GM19328 (cell line): ENCODE results near the gene NCAM1.

Experiments
- ATAC-seq: cut with Tn5 transposase; IDR thresholded peaks from one replicate; pipeline ENCODE4 v1.9.1; 2021; ENCODE audit warnings: mild to moderate bottlenecking, moderate library complexity; ENCODE audit not compliant: unreplicated experiment

NCAM1 gene

DNA sequence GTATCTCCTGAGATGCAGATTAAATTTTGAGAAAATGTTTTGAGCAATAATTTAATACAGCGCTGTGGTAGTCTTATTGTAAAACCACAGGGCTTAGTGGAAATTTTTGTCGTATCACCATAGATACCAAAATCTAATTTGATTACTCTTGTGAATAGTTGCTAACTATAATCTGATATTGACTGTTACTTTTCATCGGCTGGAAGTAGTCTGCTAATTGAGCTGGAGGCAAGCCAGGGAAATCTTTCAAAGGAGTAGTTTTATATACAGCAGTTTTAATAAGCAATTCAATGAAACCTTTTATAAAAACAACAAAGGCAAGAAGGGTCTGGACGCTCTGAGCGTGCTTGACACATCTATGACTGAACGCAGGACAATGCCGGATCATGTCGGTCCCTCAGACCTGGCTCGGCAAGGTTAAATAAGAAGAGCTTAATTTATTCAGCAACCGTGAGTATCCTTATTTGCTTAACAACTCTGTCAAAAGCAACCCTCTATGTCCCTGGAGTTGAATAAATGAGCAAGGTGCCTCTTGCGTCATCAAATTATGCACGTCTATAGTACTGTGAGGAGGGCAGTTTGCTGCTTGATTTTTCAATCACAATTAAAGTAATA, 121.2 kb downstream of the NCAM1 start:
- ATAC-seq = no peak

DNA sequence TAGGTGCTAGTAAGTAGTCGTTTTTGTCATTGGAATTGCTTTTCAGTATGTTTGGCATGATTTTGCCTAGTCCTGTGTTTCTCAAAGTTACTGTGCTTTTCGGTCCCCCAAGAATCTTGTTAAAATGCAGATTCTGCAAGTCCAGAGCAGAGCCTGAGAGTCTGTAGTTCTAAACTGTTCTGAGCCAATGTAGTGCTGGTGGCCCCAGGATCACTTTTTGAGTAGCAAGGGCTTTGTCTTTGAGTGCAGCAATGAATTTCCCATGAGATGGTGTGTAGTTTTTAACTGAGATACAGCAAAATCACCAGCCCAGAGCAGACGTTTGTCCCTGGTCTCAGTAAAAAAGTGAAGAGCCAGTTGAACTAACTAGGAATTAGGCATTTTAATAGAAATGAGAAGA, 122.4 kb downstream of the NCAM1 start:
- ATAC-seq = no peak

DNA sequence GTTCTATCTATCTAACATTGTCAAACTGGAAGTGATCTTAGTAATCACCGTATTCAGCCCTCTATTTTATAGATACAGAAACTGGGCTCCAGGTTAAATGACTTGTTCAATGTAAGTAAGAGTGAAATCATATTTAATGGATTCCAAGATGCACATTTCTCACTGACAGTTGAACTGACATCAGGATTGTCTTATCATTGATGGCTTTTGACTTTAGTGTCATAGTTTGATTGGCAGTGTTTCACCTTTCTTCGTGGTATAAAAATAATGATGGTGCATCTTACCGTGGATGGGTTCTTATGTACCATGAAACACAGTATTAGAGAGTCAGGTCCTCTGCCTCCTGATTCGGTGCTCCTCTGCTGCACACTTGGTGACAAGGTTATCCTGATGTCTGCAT, 123.1 kb downstream of the NCAM1 start:
- ATAC-seq = no peak

DNA sequence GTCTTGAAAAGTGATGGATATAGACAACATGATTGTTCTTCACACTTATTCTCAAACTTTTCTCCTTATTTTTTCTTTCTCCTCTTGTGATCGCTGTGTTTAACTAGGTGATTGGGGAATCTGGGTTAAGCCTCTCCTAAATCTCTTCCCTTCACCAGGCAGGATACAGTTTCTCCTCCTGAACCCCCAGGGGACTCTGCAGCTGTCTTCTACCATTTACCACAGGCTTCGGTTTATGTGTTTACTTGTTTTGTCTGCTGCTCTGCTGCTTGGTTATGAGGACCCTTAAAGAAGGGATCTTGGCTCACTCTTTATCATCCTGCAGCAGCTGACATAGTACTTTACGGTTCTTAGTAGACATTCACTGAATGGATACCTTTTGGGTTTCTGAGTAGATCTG, 124.2 kb downstream of the NCAM1 start:
- ATAC-seq = no peak

DNA sequence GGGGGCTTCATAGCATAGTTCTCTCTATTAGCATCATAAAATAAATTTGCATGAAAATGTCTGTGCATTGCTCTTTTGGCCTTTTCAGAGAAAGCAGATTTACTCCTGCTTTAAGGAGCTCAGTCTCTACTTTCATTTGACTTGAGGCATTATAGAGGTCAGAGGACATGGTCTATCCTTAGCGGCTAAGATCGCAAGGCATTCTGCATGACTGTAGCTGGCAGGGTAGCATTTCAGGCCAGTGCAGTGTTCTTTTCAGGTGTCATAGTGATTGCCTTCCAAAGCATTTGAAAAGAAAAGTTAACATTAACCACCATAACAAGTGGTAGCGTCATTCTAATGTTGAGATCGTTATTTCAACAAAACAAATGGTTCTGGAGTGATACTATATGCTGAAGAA, 126.5 kb downstream of the NCAM1 start:
- ATAC-seq = no peak

DNA sequence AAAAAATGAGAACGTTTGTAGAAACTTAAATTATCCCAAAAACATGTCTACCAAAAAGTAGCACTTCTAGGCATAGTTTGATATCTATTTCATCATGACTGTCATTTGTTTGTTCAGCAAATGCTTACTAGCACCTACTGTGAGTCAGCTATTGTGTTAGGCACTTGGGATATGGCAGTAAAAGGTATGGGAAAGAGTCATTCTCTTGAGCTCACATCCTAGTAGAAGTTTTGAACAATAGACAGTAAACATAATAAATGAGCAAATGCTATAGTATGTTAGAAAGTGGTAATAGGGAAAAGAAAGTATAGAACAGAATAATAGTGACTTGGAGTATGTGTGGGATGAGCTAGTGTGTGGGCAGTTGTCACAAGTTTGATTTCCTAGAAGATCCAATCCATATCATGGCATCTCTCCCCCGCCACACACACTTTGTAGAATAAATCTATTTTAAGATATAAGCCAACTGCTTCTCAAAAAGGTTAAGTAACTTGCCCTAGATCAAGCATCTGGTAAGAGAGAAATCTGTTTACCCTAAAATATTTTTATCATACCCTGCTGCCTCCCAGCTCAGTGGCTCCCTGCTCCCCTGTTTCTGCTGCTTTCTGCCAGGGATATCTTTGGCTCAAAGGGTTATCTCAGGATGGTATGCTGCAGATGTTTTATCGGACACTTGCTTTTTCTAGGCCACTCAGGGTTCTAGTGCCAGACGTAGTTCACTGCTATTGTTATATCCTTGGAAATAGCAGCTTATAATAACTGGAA, 129.7 kb downstream of the NCAM1 start:
- ATAC-seq = no peak

DNA sequence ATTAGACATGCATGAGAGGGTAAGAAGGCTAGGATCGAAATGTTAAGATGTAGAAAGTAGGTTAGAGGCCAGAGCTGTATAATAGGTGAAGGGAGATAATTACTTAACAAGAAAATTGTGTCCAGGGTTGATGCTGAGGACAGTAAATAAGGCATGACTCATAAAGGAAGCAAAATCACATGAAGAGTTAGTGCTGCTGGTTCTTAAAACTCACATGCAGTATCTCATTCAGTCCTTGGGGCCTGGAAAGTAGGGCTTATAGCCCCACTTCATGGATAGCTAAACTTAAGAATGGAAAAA, 130.2 kb downstream of the NCAM1 start:
- ATAC-seq = no peak

DNA sequence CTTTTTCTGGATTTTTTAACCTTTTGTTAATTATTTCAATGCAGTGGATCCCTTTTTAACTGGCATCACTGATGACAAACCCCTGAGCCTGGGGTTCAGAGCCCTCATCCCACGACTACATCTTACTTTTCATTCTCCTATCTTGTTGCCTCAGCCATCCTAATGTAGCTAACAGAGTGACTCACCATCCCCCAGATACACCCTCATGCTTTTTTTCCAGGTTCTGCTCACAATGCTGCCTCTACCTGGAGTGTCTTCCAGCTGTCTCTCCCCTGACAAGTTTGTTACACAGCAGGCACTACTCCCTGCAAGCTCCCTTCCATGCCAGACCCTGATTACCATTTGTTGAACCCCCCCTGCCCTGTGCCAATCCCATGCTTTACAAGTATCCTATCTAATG, 135.4 kb downstream of the NCAM1 start:
- ATAC-seq = no peak

DNA sequence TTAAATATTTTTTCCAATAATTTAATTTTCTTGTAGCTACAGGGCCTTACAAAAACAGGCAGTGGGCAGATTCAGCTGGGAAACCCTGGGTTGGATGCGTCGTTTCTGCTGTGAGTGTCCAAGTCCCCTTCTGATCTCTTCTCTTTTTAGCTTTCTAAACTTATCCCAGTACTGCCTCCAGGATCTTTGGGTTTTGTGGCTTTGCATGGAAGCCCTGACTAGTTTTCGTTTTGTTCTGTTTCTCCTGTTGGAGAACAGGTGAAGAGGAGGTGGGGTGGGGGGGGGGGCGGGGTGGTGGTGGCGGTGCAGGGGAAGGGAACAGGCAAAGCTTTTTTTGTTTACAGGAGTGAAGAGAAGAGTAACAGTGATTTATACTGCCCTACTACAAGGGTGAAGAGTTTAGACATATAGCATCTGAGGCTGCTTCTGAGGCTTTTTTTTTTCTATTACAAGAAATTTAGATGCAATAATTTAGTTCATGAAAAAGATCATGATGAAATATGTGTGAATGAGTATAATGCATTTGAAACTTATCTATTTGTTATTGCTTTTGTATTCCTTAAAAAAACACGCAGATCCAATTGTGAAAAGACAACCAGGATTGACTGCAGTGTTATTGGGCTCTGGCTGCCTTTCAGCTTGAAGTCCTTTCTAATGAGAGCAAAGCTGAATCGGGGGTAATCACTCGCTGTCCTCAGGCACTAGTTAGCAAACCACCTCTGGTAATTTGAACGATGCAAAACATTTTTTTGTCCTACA, 142.9 kb downstream of the NCAM1 start:
- no peak for ATAC-seq

DNA sequence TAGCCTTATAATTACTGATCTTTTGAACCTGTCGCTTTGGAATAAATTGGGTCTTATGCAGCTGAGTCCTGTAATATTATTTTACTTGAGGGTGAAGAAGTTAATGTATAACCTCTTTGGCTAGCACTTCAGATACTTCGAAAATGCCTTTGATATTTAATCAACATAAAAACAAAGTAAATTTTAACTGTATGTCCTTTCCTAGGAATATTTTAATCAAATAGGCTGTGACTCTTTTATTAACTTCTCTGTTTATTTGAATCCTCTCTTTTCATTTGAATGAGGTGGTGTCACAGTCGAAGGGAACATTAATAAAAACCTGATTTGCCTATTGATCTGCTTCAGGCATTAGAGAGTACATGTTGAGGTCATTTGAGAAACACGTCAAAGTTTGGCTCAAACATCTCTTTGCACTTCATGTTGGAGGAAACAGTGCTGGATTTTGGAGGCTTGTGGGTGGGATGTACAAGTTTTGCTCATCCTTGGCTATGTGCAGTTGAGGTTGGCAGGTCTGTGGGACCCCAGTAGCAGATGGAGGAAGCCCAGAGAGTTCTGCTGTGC, 143.6 kb downstream of the NCAM1 start:
- no peak for ATAC-seq

DNA sequence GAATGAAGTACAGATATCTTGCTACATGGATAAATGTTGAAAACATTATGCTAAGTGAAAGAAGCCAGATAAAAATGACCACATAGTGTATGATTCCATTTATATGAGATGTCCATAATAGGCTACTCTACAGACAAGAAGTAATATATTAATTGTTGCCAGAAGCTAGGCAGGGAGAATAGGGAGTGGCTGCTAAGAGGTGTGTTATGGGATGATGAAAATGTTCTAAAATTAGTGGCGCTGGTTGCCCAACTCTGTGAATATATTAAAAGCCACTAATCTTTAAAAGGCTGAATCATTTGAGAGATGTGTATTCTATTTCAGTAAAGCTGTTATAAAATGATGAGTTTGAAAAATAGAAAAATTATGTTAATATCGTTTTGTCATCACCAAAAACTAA, 144.4 kb downstream of the NCAM1 start:
- ATAC-seq = no peak

DNA sequence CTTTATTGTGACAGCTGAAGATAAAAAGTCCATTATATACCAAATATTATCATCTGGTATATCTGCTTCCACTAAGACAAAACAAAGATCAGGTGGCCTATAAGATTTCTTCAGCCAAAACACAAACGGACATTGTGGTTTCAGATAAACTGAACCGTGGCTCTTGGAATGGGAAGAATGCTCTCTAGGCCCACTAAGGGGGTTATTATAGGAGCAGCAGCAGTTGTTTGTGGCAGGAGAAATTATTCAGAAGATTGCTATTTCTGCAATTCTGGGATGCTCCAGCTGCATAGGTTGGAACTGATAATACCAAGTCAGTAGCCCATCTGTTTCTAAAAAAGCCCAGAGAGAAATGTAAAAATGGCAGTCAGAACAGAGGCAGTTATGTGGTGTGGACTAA, 145.3 kb downstream of the NCAM1 start:
- no peak for ATAC-seq

DNA sequence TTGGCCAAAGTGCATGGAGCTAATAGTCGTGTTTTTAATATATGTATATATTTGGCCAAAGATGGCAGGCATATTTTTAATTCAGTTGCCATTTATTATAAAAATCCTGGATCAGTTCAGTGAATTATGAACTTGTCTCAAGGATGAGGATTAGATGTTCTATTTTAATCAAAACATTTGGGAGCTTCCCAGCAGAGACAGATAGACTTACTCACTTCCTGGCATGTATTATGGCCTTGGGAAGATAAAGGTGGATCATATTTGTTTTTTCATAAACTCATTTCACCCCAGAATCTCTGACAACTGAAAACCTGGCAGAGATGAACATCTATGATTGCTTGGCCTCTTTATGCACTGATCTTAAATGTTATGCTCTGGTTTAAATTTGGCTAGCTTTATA, 148.8 kb downstream of the NCAM1 start:
- ATAC-seq = no peak

DNA sequence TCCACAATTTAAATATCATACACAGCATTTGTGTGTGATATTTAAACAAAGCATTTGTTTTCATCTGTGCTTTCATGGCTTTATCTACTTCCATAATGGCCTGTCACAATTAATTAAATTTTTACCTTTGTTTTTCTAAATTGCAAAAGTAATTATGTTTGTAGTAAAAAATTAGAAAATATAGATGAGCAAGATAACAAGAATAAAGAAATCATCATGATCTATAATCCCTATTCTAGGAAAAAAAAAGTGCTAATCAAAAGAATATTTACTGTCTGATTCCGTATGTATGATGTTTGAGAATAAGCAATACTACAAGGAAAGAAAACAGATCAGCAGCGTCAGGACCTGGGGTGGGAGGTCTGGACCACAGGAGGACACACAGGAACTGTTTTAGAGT, 149.9 kb downstream of the NCAM1 start:
- ATAC-seq = no peak

DNA sequence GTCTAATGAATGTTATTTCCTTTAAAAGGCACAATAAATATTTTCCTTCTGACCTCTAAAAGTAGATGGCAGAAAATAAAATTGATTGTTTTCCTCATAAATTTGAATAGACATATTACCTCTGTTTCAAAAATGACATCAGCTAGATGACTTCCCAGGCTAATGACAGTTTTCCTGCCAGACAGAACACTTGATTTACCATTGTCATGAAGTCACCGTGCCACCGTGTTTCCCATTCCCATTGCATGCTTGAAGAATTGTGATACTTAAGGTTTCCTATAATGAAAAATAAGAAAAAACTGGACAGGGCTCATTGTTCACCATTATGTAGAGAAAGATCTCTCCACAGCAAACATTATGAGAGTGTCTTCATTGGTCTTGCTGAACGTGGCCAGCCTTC, 151.1 kb downstream of the NCAM1 start:
- no peak for ATAC-seq

DNA sequence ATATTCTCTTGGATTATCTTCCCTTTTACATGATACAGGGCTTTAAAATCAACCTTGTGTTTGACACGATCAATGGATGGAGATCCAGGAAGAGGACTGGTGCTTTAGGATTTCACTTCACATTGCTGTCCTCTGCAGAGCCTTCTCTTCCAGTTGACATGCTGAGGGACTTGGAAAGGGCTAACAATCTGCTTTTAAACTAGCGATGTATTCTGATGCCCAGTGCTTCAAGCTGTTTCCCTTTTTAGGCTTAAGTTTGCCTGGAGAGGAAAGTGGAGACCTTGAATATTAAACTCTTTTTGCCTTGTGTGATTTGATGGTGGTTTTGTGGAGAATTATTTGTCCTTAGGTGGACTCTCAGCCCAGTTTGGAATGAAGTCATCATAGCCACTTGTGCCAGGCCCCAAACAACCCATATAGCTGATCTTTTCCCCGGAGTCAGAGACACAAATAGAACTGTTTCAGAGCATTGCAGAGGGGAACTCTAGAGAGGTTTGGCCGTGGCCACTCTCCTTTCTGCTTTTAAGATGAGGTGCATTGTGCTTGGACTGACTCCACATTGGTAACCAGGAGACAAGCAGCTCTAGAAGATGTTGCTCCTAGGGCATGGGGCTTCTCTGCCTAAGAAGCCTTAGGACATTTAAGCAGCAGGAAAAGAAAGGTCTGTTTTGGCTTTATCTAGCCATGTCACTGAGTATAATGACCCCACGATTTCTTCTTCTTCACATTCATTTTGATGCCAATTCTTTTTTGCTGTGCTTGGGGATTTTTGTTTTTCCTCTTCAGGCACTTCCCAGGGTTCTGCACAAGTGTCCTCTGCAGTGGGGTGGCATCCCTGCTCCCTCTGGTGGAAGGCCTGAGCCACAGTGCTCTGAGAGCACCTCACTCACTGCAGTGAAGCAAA, 152.8 kb downstream of the NCAM1 start:
- ATAC-seq = no peak

DNA sequence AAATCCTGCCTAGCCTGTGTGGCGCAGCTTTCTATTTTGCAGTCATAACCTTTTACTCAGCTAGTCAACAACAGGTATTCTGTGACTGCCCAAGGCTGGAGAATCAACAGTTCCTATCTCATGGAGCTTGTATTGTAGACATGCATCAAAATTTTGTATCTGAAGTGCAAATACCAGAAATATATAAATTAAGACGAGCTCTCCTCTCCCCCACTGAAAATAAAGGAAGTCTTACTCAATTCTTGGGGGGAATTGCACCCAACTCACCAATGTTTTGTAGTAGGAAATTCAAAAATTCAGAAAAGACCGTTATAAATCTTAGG, 153.4 kb downstream of the NCAM1 start:
- ATAC-seq = no peak

DNA sequence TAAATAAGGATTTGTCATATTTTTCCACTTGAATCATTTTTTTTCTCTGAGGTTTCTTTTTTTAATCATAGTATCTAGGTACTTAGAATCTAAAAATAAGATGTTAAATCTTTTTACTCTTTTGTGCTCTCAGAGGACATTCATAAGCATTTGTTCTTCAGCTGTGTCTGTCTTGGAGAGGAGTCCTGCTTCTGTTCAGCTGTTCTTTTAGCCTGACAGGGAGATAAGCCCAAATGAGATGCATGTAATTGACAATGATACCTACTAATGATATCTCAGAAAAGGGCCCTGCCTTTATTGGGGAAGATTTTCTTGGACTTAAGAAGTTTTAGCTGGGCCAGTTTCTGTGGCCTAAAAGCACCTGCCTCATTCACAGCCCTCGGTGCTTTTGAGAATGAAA, 156.9 kb downstream of the NCAM1 start:
- ATAC-seq = no peak

DNA sequence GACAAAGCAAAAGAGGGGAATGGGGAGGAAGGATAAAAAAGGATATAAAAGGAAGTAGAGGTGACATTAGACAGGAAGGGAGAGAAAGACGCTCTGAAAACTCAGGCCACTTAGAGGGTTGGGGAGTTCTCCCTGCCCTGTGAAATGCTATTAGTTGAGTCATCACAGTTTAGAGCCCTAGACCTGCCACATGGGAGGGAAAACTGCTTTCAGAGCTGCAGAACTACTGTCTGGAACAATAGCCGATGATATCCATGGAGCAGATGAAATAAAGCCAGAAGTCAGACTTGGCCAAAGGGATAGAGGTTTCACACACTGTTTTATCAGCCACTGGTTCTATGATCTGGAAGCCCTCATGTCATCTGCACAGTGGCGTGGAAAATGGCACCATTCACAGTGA, 157.9 kb downstream of the NCAM1 start:
- no peak for ATAC-seq

DNA sequence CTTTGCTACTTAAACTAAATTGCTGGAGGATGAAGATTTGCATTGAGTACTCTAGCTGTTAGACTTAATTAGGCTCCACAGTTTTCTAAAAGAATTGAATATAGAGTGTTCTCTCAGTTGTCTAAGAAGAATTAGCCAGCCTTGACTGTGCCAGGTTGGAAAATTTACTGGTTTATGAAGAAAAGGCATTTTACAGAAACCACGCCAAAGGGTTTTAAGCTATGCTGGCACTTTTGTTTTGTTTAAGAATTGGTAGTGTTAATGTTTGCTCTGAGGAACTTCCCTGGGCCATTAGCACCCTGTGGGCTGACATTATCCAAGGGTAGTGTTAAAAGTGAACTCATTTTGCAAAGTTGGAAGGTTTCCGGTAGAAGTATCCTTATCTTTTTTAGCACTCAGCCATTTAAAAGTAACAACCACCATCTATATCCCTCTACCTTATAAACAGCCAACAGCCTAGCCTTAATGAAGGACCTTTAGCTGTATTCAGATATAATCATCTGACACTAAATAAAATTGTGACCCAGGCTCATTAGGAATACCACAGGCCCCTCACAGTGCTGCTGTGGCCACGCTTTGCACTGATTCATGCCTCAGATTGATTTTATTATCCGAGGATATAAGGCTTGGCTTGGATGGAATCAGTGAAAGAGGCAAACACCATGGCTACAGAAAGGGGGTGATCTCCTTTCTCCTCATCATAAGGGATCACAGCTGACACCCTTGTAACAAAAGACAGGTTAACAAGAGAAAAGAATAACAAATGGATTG, 158.9 kb downstream of the NCAM1 start:
- ATAC-seq = no peak
